ENCODE data around the gene HSD17B13. TPM values are rescaled to one million over a fixed set of nuclear protein-coding genes. Genes with fewer than 3 reads are reported as not detected.

The HSD17B13 gene
- total RNA-seq, result 0.14 and 0.18 TPM in 2 replicates

GRCh38 chr4:87322754-87323153, at the start of gene HSD17B13:
TSS of gene HSD17B13 (minus strand) at chr4:87322882. CDS start at chr4:87322841, 41 bp downstream.

Other genes with a start within 250 kb of the HSD17B13 start
- 16.5 and 23.9 TPM in 2 replicates for gene KLHL8, start 102.3 kb downstream of the HSD17B13 start, total RNA-seq
- gene HSD17B11, start 68.3 kb upstream of the HSD17B13 start, total RNA-seq, result 40.0 and 42.0 TPM in 2 replicates
- gene NUDT9, start 99.7 kb upstream of the HSD17B13 start, total RNA-seq, result 9.5 and 19.3 TPM in 2 replicates
- under 0.01 and 0.18 TPM in 2 replicates for gene SPARCL1, start 206.5 kb upstream of the HSD17B13 start, total RNA-seq

Data from smooth muscle cell of bladder (primary cell).